ENCODE data around the gene PPP1R14D.

DNA sequence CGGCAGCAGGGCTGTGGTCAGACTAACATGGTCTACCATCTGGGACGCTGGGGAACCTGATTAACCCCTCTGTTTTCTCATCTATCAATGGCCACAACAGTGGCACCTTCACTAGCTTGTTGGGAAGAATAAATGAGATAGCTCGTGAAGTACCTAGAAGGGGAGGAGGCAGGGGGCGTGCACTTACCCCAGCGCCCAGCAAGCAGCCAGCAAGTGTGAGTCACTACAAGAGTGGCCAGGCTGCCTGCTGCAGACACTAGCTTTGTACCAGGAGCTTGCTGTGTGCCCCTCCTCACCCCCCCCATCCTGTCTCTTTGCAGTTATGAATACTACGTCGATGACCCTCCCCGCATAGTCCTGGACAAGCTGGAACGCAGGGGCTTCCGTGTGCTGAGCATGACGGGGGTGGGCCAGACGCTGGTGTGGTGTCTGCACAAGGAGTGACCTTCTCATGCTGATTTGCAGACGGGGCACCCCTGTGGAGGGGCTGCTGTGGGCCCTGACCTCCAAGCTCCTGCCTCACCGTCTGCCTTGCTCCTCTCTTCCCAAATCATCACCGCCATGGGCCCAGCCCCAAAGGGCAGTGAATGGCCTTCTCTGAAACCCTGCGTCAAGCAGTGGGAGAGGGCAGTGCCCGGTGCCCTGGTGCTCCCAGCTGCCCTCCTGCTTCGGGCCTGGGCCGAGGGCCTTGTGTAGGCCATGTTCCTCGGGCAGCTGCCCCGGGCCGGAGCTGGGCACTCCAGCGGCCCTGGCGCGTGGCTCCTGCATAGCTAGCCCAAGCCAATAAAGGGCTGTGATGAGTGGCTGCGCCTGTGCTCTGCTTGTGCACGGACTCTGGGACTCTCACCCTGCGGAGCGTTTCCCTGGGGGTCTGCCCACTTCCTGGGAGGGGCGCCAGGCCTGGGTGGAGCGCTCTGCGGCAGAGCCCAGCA is 61.3 kb downstream of the PPP1R14D start:
- TF ChIP-seq SP1 (IDR thresholded peaks at IDR 0.05; ENCODE audit: low read depth, low read length) (no peak), CBX8 (IDR thresholded peaks at IDR 0.05; ENCODE audit: borderline replicate concordance, low read depth, low read length) (no peak), RXRA (IDR thresholded peaks at IDR 0.05; ENCODE audit: insufficient read depth, low read depth, low read length) (no peak), SIN3A (conservative IDR thresholded peaks at IDR 0.05 in 1 of 2, IDR thresholded peaks at IDR 0.05 in 1 of 2; ENCODE audit: low read depth in 1 of 2, low read length in 2 of 2) (no peak), CHD1 (IDR thresholded peaks at IDR 0.05; ENCODE audit: low read depth, low read length) (no peak), EP300 (IDR thresholded peaks at IDR 0.05; ENCODE audit: borderline replicate concordance in 1 of 2, low read depth in 2 of 2, low read length in 2 of 2) (no peak), TBP (IDR thresholded peaks at IDR 0.05; ENCODE audit: low read depth, low read length) (no peak)
- TF ChIP-seq, protein P1, sequence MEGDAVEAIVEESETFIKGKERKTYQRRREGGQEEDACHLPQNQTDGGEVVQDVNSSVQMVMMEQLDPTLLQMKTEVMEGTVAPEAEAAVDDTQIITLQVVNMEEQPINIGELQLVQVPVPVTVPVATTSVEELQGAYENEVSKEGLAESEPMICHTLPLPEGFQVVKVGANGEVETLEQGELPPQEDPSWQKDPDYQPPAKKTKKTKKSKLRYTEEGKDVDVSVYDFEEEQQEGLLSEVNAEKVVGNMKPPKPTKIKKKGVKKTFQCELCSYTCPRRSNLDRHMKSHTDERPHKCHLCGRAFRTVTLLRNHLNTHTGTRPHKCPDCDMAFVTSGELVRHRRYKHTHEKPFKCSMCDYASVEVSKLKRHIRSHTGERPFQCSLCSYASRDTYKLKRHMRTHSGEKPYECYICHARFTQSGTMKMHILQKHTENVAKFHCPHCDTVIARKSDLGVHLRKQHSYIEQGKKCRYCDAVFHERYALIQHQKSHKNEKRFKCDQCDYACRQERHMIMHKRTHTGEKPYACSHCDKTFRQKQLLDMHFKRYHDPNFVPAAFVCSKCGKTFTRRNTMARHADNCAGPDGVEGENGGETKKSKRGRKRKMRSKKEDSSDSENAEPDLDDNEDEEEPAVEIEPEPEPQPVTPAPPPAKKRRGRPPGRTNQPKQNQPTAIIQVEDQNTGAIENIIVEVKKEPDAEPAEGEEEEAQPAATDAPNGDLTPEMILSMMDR (IDR thresholded peaks at IDR 0.05; ENCODE audit: control extremely low read depth in 1 of 3, insufficient read depth in 1 of 3, low read depth in 1 of 3, low read length in 3 of 3), result no peak
